RWPE2 (cell line): ENCODE measurements around the gene ZNF91.

Experiments
- ATAC-seq: fragments of 200-7000 bp; cut with Tn5 transposase; 3 replicates; pipeline ENCODE4 v1.9.1; 2021; ENCODE audit warnings: low read depth
- DNase-seq: peaks from one replicate; pipeline ENCODE4 v3.0.0-alpha.2; 2020; ENCODE audit warnings: low spot score
- H3K27ac ChIP-seq: fragments of 450-650 bp; 2 replicates; pipeline ENCODE4 v1.5.1; 2017; ENCODE audit warnings: mild to moderate bottlenecking; ENCODE audit not compliant: poor library complexity, severe bottlenecking
- H3K27me3 ChIP-seq: fragments of 250-450 bp; sonication (Bioruptor Pico); 2 replicates; pipeline ENCODE4 v1.5.1; 2021; ENCODE audit warnings: mild to moderate bottlenecking, moderate library complexity; ENCODE audit not compliant: insufficient read depth, poor library complexity, severe bottlenecking
- H3K36me3 ChIP-seq: fragments of 250-450 bp; sonication (Bioruptor Pico); 2 replicates; pipeline ENCODE4 v1.5.1; 2020; ENCODE audit warnings: low read depth, mild to moderate bottlenecking, moderate library complexity
- H3K4me1 ChIP-seq: fragments of 250-450 bp; sonication (Bioruptor Pico); 2 replicates; pipeline ENCODE4 v1.5.1; 2021; ENCODE audit warnings: mild to moderate bottlenecking, moderate library complexity; ENCODE audit not compliant: insufficient read depth, poor library complexity, severe bottlenecking
- H3K4me3 ChIP-seq: fragments of 250-450 bp; sonication (Bioruptor Pico); 2 replicates; pipeline ENCODE4 v1.5.1; 2021; ENCODE audit warnings: mild to moderate bottlenecking, moderate library complexity; ENCODE audit not compliant: severe bottlenecking
- H3K9me3 ChIP-seq: fragments of 250-450 bp; sonication (Bioruptor Pico); 2 replicates; pipeline ENCODE4 v1.5.1; 2021; ENCODE audit warnings: mild to moderate bottlenecking, moderate library complexity; ENCODE audit not compliant: severe bottlenecking
- CTCF ChIP-seq: fragments of 450-650 bp; IDR thresholded peaks from one replicate; pipeline ENCODE4 v1.5.1; 2017; ENCODE audit warnings: mild to moderate bottlenecking, moderate library complexity; ENCODE audit not compliant: poor library complexity, severe bottlenecking

Gene ZNF91

GRCh38 chr19:23318143-23318542 lies 77.1 kb downstream of the ZNF91 start:
- peaks cover 2% of the 10 kb centered on the region for H3K9me3 ChIP-seq
- no peak overlapping the region for H3K4me3 ChIP-seq
- peaks cover 2% of the 10 kb centered on the region for H3K4me1 ChIP-seq
- ATAC-seq (peak; percentile 26; the same call in 1 of the 3 replicates), DNase-seq (no peak)
- no peak for TF ChIP-seq CTCF
- H3K27me3 ChIP-seq: no peaks in the 10 kb centered on the region
- H3K36me3 ChIP-seq: no peaks in the 10 kb centered on the region
- H3K27ac ChIP-seq: no peak overlapping the region

GRCh38 chr19:23315286-23315685 lies 80.0 kb downstream of the ZNF91 start:
- no peaks in the 10 kb centered on the region for H3K27me3 ChIP-seq
- H3K27ac ChIP-seq: no peak overlapping the region
- H3K4me1 ChIP-seq: peaks cover 8% of the 10 kb centered on the region
- no peak overlapping the region for H3K4me3 ChIP-seq
- ATAC-seq (no peak), DNase-seq (no peak)
- no peak for TF ChIP-seq CTCF
- peaks cover 2% of the 10 kb centered on the region for H3K9me3 ChIP-seq
- no peaks in the 10 kb centered on the region for H3K36me3 ChIP-seq

DNA sequence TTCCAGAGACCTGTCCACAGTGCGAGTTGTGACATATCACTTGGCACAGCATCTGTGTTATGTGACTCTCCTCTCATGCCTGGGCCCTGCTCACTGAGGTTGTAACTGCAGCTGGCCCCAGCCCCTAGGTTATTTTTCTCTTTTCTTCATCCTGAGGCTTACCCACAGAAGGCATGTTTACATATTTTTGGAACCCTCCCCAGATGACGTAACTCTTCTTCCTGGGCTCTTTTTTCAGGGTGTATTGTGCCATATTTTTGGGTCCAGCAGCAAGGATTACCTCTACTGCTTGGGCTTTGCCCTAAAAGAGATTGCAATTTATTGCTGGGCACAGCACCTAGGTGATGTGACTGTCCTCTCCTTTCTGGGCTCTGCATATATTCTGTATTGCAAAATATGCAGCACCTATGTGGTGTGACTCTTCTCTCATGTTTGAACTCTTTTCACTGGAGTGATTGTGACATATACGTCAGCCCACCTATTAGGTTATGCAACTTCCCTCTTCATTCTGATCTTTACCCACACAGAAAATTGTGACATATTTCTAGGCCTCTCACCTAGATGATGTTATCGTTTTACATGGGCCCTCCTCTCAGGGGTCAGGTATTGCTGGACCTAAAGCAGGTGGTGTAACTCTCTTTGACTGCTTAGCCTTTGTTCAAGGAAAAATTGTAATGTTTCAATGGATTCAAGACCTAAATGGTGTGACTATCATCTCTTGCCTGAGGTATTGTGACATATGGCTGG lies 80.6 kb downstream of the ZNF91 start:
- Histone ChIP-seq H3K9me3 (peaks cover 2% of the 10 kb centered on the region), H3K27me3 (no peaks in the 10 kb centered on the region), H3K36me3 (no peaks in the 10 kb centered on the region), H3K4me1 (peaks cover 8% of the 10 kb centered on the region), H3K4me3 (no peak overlapping the region), H3K27ac (no peak overlapping the region)
- DNase-seq (no peak), ATAC-seq (no peak)
- TF ChIP-seq CTCF: no peak

GRCh38 chr19:23313196-23313595 lies 82.1 kb downstream of the ZNF91 start:
- Histone ChIP-seq H3K9me3 (peaks cover 2% of the 10 kb centered on the region), H3K4me3 (no peak overlapping the region), H3K4me1 (peaks cover 8% of the 10 kb centered on the region), H3K27ac (peak overlapping the region; percentile 19), H3K27me3 (no peaks in the 10 kb centered on the region), H3K36me3 (no peaks in the 10 kb centered on the region)
- TF ChIP-seq CTCF: no peak
- no peak for ATAC-seq
- no peak for DNase-seq

DNA sequence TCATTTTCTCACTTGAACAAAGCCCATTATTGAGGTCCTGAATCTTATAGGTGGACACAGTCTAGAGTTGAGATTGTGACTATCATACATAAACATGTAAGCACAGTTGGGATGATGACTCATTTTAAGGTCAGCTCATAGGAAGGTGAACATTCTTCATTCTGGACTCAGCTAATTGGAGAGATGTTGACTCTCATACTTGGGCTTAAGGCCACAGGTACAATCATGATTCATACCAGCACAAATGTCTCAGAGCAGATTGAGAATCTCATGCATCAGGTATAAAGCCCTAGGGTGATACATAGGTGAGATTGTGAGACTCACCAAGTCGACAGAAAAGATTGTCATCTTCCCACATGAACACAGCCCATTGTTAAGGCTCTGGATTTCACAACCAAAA lies 82.8 kb downstream of the ZNF91 start:
- ATAC-seq (peak; percentile 90), DNase-seq (no peak)
- TF ChIP-seq CTCF: no peak
- Histone ChIP-seq H3K4me3 (no peak overlapping the region), H3K27me3 (no peaks in the 10 kb centered on the region), H3K27ac (peak overlapping the region; percentile 19), H3K36me3 (no peaks in the 10 kb centered on the region), H3K4me1 (peaks cover 8% of the 10 kb centered on the region), H3K9me3 (no peaks in the 10 kb centered on the region)
